Fibroblast of skin of right quadriceps (primary cell): ENCODE data around the gene RNF144A.

Experiments used
- DNase-seq: peaks from one replicate; pipeline ENCODE4 v3.0.0-alpha.2; 2013

The RNF144A gene

DNA sequence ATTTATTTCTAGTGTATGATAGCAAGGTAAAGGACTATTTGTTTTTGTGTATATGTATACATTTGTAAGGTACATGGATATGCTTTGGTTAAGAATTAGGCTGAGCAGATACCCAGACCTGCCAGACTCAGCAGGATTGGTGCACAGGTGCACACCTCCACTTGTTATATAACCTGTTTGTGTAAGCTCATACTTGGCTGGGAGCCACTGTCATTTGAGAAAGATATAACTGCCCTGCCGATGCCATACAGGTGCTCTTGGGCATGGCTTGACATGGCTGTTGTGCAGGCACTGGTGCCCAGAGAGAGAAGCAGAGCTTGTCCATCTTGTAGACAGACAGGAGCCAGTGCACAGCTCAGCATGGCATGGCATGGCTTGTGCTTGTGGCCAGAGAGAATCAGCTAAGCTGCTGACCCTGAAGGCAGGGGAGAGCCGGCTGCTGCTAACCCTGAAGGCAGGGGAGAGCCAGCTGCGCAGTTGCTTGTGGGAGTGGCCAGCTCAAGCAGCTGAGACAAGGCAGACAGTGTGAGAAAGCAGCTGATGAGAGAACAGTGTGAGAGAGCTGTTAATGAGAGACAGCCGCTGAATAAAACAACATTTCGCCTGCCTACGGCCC, 136.5 kb downstream of the RNF144A start:
- no peak for DNase-seq

DNA sequence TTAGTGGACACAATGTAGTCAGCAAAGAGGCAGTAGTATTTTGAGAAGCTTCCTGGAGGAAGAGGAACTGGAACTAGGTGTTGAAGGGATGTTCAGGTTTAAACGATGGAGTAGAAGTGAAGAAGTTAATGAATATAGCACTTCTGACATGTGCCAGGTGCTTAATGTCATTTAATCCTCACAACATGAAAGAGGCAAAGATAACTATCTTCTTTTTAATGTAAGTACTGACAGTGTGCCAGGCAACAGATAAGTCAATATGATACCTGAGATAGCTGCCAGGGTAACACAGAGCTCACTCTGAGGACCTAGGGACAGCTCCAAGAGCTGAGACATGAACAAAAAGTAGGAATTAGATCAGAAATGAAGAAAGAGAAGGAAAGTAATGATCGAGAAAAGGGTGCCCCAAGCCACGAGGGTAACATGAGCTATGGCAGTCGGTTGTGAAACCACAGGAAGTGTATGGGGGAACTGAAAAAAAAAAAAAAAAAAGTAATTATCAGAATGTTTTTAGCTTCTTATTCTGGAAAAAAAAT, 140.7 kb downstream of the RNF144A start:
- DNase-seq: no peak

DNA sequence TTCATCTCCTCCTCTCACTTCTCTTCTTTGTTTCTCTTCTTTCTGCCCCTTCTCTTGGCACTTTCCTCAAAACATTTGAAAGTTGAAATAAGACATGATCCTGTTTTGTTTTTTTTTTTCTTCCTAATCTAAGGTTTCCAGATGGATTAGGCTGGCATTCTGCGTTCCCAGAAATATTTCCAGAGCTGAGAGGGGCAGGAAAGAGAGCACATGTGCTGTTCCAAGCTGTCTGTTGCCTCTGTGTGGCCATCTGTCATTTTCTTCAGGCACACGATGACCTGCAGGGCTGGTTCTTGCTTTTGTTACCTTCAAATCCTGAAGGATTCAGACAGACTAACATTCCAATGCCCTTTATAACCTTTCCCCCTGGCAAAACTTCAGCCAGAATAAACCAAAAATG, 142.9 kb downstream of the RNF144A start:
- DNase-seq: no peak

DNA sequence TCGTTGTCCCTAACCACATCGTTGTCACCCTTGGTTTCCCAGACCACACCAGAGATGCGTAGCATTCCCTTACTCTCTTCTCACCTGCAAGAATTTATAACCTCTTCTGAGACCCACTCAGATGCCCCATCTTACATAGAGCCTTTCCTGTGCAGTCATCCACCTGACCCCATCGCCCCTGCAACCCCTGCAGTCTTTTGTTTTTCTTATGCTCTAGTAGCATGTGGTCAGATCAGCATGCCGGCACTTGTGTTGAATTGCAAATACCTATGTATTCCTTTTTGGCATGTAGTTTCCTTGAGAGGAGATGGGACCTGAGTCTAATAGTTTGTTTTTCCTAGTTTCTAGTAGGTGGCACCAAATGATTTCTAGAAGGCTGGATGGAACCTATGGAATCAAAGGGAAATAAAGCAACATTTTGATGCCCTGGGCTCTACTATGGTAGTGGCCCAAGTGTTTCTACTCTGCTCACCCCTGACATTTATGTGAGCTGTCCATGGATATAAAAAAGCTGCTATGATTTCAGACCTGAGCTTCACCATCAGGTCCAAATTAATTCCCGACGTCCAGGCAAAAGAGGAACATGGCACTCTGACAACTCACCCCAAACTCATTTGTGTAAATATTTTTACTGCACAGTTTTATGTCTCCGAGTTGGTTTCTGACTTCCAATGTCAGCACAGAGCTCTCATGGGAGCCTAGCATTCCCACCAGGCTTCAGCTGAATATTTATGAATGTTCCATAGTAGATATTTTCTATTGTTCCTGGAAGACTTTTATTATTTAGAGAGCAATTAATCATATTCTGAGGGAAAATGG, 143.6 kb downstream of the RNF144A start:
- DNase-seq: no peak

DNA sequence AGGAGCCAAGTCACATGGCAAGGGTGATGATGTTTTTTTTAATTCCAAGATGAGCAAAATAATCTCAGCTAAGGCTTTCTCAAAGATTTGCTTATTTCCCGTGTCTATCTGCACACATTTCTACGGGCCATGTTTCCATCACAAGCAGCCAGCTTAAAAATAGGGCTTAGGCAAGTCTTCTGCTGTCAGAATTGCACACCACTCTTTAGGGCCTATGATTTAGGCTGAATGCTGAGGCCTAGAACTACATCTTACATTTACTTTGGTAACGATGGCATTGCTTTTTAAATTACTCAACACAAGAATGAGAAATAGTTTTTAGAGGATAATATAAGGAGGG, 144.2 kb downstream of the RNF144A start:
- no peak for DNase-seq

DNA sequence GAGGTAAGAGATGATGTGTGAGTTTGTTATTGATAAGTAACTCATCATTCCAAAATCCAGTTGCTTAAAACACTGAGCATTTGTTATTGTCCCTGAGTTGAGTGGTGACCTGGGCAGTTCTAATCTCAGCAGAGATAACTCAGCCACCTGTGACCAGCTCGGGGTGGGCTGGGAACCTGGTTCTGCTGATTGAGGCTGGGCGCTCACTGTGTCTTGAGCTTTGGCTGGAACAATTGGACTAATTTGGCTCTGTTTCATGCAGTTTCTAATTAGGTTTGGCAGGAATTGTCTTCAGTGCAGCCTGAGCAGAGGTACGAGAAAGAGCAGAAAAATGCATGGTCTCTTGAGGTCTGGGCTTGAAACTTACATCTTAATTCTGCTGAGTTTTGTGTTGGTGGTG, 144.7 kb downstream of the RNF144A start:
- DNase-seq: no peak

DNA sequence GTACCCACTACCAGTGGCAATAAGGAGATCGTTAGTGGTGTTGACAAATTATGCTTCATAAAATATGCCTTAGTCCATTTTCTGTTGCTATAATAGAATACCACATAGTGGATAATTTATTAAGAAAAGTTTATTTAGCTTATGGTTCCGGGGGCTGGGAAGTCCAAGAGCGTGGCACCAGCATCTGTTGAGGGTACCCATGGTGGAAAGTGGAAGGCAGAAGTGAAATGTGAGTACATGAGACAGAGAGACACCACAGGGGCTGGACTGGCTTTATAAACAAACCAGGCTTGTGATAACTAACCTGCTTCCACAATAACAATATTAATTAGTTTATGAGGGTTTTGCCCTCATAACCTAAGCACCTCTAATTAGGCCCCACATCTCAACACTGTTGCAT, 146.6 kb downstream of the RNF144A start:
- no peak for DNase-seq

DNA sequence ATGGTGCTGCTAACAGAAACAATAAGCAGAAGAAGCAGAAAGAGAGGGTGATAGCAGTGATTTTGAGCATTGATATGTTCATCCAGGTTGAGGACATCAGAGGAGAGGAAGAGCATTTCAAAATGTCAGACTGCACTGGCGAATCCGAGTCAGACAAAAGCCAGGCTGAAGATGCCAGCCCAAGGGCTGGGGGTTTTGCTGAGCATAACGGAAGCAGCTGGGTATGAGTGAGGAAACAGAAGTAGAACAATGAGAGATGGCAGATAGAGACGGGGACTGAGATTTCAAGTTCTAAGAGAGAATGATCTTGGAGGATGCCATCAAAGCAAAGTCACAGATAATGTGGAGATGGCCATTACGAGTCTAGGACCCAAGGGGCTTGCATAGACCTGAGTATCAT, 151.2 kb downstream of the RNF144A start:
- no peak for DNase-seq

DNA sequence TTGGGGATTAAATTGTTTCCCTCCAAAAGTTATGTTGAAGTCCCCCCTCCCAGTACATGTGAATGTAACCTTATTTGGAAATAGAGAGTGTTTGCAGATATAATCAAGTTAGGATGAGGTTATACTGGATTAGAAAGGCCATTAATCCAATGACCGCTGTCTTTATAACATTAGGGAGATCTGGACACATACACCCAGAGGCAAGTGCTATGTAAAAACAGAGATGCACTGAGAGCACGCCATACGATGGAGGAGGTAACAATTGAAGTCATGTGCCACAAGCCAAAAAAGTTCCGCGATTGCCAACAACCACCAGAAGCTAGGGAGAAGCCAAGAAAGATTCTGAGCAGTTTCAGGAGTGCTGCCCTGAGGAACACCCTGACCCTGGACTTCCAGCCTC, 153.3 kb downstream of the RNF144A start:
- no peak for DNase-seq

DNA sequence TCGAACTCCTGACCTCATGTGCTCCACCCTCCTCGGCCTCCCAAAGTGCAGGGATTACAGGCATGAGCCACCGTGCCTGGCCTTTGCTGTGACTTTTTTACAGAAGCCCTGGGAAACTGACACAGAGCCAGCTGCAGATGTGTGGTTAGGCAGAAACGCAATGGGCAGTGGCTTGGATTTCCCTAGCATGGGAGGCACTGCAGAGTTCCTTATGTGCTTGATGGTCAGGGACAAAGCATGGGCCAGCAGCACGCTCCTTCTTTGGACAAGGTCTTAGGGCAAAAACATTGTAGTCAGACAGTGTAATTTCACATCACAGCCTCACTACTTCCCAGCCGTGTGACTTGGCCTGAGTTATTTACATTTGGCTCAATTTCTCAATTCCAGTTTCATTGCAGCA, 153.9 kb downstream of the RNF144A start:
- no peak for DNase-seq

DNA sequence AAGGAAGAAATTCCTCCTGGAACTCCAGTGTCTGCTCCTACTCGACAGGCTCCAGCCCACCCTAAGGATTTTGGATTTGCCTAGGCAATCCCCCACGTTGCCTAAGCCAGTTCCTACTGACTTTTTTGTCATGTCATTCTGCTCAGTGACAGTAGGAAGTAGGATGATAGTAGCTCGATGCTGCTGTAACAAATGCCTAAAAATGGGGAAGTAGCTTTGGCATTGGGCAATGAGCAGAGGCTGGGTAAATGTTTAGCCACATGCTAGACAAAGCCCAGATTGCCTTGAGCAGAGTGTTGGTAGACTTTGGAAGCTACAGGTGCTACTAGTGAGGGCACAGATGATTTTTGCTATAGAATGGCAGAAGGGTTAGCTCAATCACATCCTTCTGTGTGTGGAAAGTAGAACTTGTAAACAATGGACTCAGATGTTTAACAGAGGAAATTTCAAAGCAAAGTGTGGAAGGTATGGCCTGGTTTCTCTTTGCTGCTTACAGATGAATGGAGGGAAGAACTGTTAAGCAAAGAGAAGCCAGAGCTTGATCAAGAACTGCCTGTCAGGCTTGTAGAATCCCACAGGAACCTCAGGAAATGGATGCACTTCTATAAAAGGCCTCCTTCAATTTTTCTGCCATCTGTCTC, 154.8 kb downstream of the RNF144A start:
- no peak for DNase-seq

DNA sequence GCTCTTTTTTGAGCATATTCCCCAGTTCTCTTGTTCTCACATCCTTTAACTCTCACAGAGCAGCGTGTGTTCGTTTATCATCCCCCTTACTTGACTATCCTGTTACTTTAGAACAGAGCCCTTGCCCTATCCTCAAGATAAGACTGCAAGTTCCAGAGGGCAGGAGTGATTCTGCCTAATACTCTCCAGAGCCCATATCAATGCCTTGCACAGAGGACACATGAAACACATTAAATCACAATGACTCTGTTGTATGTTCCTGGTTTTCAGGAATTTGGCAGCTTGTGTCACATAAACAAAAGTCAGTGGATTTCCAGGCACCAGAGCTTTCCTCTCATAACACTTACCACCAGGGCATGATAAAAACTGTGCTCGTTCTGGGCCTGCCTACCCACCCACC, 156.7 kb downstream of the RNF144A start:
- DNase-seq: no peak

DNA sequence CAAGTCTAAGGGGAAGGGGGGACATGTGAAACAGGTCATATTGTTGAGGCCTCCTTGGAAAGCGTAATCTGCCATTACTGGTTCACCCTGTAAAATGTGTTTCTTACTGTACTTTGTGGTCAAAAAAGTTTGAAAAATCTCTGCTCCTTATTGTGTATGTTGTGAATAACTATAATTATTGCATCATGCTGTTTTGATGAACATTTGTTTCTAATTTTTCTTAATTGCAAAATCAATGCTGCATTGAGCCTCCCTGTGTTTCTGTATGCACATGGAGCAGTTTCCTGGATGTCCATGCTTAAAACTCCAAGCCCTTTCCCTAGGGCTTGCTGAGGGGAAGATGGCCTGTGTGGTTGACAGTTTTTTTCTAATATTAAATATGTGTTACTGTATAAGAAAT, 158.6 kb downstream of the RNF144A start:
- DNase-seq: no peak

DNA sequence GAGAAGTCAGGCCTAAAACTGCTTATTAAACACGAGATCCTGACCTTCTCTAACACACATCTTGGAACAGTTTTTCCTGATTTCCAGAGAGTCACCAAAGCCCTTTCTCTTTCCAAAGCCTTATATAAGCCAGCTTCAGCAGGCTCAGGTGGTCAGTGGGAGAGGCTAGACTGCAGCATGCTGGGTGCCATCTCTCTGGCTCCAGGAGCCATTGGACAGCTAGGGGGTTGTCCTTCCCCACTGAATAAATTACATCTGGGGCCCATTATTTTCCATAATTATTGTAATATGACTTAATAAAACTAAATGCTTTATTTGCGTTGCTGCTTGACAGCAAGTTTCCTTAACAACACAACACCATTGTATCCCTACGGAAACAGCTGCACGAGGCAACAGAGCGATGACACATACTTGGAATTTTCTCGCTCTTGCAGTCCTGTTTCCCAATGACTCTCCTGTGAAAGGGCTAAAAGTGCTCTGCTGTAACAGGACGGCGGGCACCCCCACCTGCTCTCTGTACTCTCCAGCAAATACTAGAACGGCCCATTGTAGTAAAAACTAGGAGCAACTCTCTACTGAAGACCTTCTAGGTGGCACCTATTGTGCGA, 160.6 kb downstream of the RNF144A start:
- peak; percentile 47 for DNase-seq

DNA sequence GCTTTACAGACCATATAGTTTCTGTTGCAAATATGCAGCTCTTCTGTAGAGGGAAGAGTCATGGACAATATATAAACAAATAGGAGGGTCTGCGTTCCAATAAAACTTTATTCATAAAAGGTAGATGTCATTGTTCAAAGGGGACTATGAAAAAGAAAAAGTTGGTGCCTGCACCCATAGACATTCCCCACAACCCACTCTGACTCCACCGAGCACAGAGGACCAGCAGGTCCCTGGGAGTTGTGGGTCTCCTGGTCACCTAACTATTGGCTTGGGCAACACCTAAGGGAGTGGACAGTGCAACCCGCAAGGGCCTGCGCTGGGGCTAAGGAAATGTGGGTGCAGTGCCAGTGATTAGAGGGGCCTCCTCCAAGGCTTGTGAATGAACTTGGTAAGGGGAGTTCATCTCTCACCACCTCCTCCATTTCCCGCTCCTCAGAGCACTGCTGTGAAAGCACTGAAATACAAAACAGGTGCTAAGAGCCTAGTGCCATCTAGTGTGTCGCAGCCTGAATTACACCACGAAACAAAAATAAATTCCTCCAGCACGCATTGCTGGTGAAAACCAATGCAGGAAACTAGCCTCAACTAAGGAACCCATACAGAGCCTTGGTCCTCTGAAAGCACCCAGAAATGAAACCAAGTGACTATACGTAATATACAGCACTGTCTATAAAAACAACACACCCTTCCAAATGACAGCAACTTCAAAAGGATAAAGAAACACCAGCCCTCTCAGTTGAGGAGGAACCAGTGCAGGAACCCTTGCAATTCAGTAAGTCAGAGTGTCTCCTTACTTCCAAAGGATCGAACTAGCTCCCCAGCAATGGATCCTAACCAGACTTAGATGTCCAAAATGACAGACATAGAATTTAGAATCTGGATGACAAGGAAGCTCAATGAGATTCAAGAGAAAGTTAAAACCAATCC, 166.6 kb downstream of the RNF144A start:
- DNase-seq: no peak

DNA sequence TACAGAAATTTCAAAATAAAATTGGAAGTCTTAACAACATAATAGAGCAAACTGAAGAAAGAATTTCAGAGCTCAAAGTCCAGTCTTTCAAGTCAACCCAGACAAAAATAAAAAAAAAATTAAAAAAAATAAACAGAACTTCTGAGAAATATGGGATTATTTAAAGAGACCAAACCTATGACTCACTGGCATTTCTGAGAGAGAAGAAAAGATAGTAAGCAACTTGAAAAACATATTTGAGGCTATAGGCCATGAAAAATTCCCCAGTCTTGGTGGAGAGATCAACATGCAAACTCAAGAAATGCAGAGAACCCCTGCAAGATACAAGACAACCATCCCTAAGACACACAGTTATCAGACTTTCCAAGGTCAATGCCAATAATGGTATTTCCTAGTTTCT, 167.4 kb downstream of the RNF144A start:
- no peak for DNase-seq

DNA sequence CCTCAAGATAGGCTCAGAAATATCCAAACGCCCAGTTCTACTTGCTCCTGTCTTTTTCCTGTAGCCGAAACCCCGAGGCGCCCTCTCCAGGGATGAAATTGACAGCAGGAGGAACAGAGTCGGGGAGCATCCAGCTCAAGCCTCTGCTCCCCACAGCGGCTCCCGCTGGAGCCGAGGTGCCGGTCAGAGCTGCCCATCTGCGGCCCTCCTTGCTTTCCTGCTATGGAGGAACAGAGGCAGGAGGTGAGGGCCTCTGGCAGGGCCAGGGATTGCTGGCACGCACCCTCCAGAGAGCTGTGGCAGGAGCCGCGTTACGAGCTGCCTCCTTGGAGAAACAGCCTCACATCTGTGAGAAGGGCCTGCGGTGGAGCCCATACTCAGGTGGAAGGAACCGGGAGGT, 172.1 kb downstream of the RNF144A start:
- DNase-seq: no peak

DNA sequence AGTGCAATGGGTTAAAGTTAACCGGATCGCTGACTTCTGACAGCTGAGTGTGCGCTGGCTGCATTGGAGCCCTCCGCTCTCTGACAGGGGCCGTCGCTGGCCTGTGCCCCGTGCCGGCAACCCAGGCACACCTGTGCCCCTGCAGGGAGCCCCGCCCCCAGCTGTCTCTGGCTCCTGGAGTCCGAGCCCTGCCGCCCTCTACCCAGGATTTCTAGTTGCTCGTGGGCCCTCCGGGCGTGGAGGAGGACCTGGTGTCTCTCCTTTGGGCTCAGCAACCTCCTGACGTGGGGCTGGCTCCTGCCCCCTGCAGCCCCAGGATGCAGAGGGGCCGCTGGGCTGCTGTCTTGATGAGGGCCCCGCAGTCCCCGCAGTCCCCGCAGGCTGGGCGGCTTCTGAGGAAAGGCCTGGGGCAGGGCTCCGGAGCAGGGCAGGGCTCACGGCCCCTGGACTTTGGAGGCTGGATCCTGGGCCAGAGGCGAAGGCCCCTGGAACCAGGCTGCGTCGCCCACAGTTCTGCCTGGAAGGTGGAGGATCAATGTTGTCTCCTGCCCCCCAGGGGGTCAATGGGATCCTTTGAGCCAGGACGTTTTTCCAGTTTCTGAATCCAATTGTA, 172.8 kb downstream of the RNF144A start:
- no peak for DNase-seq

DNA sequence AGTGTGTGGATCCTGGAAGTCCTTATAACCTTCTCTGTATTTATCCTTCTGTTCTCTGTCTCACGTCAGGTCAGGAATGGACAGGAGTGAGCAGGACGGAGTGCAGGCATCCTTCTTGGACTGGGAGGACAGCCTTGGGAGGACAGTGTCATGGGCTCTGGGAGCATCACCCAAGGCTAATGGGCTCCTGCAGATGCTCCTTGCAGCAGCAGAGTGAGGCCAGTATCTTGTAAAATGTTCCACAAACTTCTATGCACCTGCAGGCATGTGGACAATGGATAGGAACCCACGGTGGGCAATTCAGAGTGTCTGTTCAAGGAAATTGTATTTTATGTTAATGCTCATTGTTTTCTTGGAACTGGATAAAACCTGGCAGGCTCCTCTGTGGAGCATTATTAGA, 176.2 kb downstream of the RNF144A start:
- no peak for DNase-seq
